ENCODE data around the gene CDRT15.
"Not testable (repeated sequence)": the region's sequence is repeated elsewhere in the genome, so short reads cannot be mapped to it uniquely, and the experiment has no call there.

CDRT15 gene

DNA sequence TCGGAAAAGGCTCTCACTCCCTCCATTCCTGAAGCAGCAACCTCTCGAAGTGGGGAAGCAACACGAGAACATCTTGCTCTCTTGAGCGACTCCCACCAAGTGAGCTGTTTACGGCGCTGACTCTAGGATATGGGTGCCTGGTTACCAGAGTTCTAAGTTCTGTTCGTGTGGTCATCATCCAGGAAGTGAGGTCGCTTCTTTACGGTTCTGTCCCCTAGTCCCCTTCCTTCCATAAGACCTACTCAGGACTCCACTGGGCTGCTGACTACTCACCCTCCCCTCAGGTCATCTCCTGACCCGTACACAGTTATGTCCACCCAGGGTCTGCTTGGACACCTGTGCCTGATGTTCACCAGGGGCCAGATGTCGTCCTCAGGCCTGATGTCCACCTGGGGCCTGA, at the start of gene CDRT15:
Gene CDRT15 (minus strand): TSS at position 101 of the 400 bp plus-strand sequence. CDS start 29 bp downstream, at position 72.
- H3K27ac Mint-ChIP-seq; H3K9me3 Mint-ChIP-seq; ATAC-seq; H3K4me3 Mint-ChIP-seq; H3K36me3 Mint-ChIP-seq; H3K4me1 Mint-ChIP-seq; DNase-seq (ENCODE audit: low spot score in 2 of 2): not testable (repeated sequence)

DNA sequence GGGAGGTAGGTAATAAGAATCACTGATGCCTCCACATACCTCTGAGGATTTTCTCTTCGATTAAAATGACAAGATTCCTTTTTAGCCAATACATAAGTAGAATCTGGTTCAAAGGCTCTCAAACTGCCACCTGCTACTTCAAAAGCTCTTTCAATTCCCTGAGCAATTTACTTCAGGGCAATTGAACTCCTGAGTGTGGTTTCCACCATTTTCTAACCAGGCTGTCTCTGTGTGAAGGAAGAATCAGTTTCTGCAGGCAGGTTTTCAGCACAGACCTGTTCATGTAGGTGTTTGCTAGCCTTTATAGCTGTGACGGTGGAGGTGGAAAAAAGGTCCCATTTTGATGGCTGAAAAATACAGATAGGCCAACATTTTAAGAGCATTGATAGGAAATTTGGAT, 46.1 kb upstream of the CDRT15 start:
- Mint-ChIP-seq H3K27ac (no peak overlapping the region), H3K36me3 (no peaks in the 10 kb centered on the region), H3K9me3 (no peaks in the 10 kb centered on the region), H3K4me3 (no peak overlapping the region), H3K4me1 (no peaks in the 10 kb centered on the region)
- ATAC-seq (no peak), DNase-seq (ENCODE audit: low spot score in 2 of 2) (peak in 1 of 2 donors; percentile 22)

DNA sequence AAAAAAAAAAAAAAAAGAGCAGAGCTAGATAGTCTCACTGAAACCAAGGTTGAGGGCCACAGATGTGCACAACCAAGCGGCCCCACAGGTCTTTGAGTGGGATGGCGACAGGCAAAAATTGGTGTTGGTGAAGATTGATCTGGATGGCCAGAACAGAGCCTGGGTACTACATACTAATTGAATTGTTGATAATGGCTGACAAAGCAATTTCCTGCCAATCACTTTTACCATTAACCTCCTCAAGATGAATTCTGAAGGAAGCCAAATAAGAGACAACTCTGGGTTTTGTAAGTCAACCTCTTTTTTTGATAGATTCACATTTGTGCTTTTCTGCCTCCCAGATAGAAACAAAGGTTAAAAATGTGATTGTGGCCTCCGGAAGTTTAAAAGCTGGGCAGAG, 44.9 kb upstream of the CDRT15 start:
- Mint-ChIP-seq H3K9me3 (no peaks in the 10 kb centered on the region), H3K4me1 (no peaks in the 10 kb centered on the region), H3K36me3 (no peaks in the 10 kb centered on the region), H3K27ac (no peak overlapping the region), H3K4me3 (no peak overlapping the region)
- DNase-seq (ENCODE audit: low spot score in 2 of 2) (no peak), ATAC-seq (no peak)

DNA sequence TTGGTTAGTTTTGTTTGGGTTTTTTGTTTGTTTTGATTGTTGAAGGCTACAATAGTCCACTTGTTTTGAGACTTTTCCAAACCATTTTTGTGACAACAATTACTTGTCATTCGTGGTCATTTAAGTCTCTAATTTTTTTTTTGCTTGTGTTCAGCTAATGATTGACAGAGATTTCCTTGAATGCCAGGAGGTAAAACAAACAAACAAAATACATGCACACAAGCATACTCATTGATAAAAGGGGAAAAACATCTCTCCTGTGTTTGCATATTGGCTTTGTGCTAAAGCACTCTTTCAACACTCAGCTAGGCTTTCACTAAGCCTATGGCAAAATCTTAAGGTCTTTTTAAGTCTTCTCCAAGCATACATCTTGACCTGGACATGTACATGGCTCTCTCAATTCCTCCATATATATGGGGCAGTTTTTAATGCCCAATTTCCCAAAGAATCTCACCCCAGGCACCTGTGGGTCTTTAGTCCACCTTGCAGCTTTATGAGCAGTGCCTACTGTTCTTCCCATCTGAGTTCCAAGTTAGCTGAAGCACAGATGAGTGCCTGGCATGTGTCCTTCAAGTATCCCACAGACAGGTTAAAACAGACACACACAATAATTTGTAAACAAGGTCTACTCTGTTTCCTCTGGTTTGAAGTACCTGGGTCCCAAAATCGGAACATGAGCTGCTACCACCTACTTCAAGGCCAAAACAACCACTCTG, 40.0 kb upstream of the CDRT15 start:
- Mint-ChIP-seq H3K27ac (no peak overlapping the region), H3K36me3 (no peaks in the 10 kb centered on the region), H3K9me3 (peaks cover 3% of the 10 kb centered on the region), H3K4me1 (no peaks in the 10 kb centered on the region), H3K4me3 (no peak overlapping the region)
- no peak for ATAC-seq
- DNase-seq (ENCODE audit: low spot score in 2 of 2), result peak in 1 of 2 donors; percentile 8

DNA sequence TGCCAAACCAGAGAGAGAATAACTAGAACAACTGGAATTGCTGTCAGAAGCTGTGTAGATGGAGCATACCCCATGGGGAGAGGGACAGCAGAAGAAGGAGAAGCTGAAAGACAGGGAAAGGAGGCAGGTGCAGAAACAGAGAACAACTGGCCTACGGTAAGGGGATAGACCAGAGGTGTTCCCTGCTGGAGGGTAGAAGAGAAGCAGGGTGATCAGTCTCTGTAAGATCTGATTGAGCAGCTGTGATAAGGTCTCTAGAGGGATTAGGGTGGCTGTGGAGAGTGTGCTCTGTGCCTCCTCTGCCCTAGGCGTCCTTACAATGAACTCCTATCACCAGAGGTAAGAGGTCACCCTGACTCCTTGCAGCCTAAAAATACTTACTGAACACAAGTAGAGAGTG, 33.8 kb upstream of the CDRT15 start:
- Mint-ChIP-seq H3K9me3 (no peaks in the 10 kb centered on the region), H3K4me3 (no peak overlapping the region), H3K4me1 (no peaks in the 10 kb centered on the region), H3K27ac (no peak overlapping the region), H3K36me3 (no peaks in the 10 kb centered on the region)
- ATAC-seq (no peak), DNase-seq (ENCODE audit: low spot score in 2 of 2) (no peak)

DNA sequence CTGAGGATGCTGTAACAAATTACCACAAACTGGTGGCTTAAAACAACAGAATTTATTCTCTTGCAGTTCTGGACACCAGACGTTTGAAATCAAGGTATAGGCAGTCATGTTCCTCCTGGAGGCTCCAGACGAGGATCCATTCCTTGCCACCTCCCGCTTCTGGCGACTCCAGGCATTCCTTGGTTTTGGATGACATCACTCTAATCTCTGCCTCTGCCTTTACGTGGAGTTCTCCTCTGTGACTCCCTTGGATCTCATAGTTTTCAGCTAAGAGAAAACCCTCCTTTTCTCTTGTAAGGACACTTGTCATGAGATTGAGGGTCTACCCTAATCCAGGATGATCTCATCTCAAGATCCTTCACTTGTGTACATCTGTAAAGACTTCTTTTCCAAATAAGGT, 32.8 kb upstream of the CDRT15 start:
- H3K4me1 Mint-ChIP-seq, result no peaks in the 10 kb centered on the region
- DNase-seq (ENCODE audit: low spot score in 2 of 2) (no peak), ATAC-seq (no peak)
- H3K9me3 Mint-ChIP-seq, result no peaks in the 10 kb centered on the region
- no peak overlapping the region for H3K4me3 Mint-ChIP-seq
- no peak overlapping the region for H3K27ac Mint-ChIP-seq
- no peaks in the 10 kb centered on the region for H3K36me3 Mint-ChIP-seq

DNA sequence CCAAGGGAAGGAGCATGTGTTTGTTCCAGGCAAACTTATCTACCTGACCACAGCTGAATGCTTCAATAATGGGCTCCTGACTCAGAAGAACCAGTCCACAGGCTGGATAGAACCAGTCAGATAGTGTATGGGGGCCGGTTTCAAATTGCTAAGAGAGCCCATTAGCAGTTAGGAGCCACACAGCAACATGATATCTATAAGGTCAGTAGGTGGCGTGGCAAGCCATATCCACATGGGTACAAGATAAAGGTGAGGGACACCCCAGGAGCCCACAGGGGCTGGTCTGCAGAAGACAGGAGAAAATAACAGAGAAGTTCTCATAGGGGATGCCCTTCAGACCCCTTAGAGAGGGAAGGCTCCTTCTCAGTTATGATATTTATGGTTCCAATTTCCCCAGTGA, 31.6 kb upstream of the CDRT15 start:
- no peak for DNase-seq (ENCODE audit: low spot score in 2 of 2)

DNA sequence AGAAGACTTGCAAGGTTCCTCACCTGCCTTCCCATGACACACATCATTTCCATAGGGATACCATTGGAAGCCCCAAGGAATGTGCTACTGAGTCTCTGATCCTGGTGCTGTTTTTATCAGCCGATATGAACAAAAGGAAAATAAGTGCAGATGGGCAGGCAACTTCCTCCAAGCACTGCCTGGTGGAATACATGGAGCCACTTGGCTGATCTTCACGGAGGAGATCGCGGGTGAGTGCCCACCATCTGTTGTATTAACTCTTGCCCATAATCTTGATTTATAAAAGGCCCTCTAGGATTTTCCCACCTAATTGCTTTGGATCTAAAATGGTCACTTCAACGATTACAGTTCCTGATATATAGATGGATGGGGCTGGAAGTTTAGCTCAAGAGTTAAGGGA, 24.7 kb upstream of the CDRT15 start:
- Mint-ChIP-seq H3K4me3 (no peak overlapping the region), H3K9me3 (no peaks in the 10 kb centered on the region), H3K4me1 (no peaks in the 10 kb centered on the region), H3K27ac (no peak overlapping the region), H3K36me3 (no peaks in the 10 kb centered on the region)
- ATAC-seq, result no peak
- DNase-seq (ENCODE audit: low spot score in 2 of 2), result no peak

More for the DNA sequence above, 31.6 kb upstream of the CDRT15 start:
- H3K27ac Mint-ChIP-seq, result no peak overlapping the region
- no peaks in the 10 kb centered on the region for H3K4me1 Mint-ChIP-seq
- no peak overlapping the region for H3K4me3 Mint-ChIP-seq
- H3K36me3 Mint-ChIP-seq, result no peaks in the 10 kb centered on the region
- no peak for ATAC-seq
- no peaks in the 10 kb centered on the region for H3K9me3 Mint-ChIP-seq

DNA sequence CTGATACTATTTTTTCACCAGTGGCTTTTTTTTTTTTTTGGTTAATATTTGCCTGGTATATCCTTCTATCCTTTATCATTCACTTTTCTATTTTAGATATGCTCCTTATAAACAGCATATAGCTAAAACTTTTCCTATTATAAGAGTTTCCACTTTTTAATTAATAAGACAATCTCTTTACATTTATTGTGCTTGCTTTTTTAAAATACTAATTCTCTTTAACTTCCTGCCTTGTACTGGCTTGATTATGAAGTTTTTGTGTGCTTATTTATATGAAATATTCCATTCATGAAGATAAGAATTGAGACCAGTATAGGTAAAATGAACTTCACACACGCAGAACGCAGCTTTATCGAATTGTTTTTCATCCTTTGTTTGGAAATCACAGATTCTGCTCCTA, 9.0 kb upstream of the CDRT15 start:
- no peak overlapping the region for H3K4me3 Mint-ChIP-seq
- H3K27ac Mint-ChIP-seq, result no peak overlapping the region
- no peak for DNase-seq (ENCODE audit: low spot score in 2 of 2)
- no peaks in the 10 kb centered on the region for H3K36me3 Mint-ChIP-seq
- no peaks in the 10 kb centered on the region for H3K4me1 Mint-ChIP-seq
- H3K9me3 Mint-ChIP-seq, result no peaks in the 10 kb centered on the region
- no peak for ATAC-seq

DNA sequence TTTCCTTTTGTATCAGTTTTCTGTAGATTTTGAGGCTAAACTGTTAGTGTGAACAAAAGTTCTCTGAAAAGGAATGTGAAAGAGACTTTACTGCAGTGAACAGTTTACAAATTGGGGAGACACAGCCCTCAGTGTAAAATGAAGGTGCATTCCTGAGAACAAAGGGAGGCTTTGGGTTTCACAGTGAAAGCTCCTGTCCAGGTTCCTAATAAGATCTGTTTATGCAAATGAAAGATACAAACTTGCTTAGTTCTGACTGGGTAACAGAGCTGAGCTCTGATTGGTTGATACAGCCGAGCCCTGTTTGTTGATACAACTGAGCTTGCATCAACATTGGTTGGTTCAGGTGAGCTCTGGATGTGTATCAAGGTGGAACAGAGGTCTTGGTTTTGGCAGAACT, 8.3 kb upstream of the CDRT15 start:
- Mint-ChIP-seq H3K4me3 (no peak overlapping the region), H3K4me1 (no peaks in the 10 kb centered on the region), H3K9me3 (no peaks in the 10 kb centered on the region), H3K36me3 (no peaks in the 10 kb centered on the region), H3K27ac (no peak overlapping the region)
- ATAC-seq (no peak), DNase-seq (ENCODE audit: low spot score in 2 of 2) (no peak)

DNA sequence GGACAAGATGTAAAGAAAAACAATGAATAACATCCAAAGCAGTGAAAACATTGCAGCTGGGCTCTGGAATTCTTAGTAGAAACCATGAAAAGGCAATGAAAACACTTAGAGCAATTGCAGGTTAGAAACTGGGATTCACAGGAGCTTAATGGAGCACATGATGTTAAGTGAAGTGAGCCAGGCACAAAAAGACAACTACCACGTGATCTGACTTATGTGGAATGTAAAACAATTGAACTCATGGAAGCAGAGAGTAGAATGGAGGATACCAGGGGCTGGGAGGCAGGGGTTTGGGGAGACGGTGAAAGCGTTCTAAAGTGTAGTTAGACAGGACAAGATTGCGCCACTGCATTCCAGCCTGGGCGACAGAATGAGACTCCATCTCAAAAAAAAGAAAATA, 2.6 kb upstream of the CDRT15 start:
- H3K9me3 Mint-ChIP-seq; ATAC-seq; H3K4me1 Mint-ChIP-seq; H3K4me3 Mint-ChIP-seq; H3K36me3 Mint-ChIP-seq; H3K27ac Mint-ChIP-seq; DNase-seq (ENCODE audit: low spot score in 2 of 2): not testable (repeated sequence)

DNA sequence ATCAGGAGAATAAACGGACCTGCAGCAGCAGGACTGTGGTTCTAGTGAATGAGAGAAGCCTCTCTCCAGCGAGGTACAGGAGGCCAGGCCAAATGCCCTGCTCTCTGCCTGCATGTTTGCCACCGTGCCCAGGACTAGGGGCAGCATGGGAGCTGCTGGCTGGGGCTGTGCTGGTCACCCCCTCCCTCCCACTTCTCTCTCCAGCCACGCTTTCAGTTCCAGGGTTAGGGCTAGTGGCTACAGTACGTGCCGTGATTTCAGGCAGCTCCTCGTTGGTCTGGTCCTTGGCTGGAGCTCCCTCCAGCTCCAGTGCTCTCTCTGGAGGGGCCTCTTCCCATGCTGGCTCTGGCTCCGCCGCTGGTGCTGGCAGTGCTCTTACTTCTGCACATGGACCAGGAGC, 630 bp downstream of the CDRT15 start:
- peak; percentile 26 for ATAC-seq
- not testable (repeated sequence) for DNase-seq (ENCODE audit: low spot score in 2 of 2); H3K4me3 Mint-ChIP-seq; H3K27ac Mint-ChIP-seq; H3K4me1 Mint-ChIP-seq; H3K9me3 Mint-ChIP-seq; H3K36me3 Mint-ChIP-seq

DNA sequence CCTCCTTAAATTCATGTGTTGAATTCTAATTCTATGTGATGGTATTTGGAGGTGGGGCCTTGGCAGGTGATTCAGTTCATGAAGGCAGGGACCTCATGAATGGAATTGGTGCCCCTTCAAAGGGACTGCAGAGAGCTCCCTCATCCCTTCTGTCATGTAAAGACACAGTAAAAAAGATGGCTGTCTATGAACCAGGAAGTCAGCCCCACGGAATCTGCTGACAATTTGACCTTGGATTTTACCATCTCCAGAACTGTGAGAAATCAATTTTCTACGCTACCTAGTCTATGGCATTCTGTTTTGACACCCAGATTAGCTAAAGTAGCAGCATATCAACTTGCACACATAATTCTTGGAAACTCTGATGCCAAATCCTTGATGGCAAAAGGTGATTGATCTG, 1.6 kb downstream of the CDRT15 start:
- H3K9me3 Mint-ChIP-seq; ATAC-seq; H3K27ac Mint-ChIP-seq; DNase-seq (ENCODE audit: low spot score in 2 of 2); H3K4me3 Mint-ChIP-seq; H3K36me3 Mint-ChIP-seq; H3K4me1 Mint-ChIP-seq: not testable (repeated sequence)

DNA sequence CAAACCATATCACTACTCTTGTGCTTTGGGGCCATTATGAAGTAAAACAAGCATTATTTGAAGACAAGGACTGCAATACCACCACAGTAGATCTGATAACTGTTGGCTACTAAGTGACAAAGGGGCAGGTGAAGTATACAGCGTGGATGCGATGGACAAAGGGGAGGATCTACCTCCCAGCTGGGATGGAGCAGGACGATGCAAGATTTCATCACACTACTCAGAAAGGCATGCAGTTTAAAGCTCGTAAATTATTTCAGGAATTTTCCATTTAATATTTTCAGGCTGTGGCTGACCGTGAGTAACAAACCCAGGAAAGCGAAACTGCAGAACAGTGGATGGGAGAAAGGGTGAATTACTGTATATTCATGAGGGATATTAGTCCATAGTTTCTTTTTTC, 5.5 kb downstream of the CDRT15 start:
- H3K9me3 Mint-ChIP-seq; H3K4me3 Mint-ChIP-seq; ATAC-seq; H3K27ac Mint-ChIP-seq; DNase-seq (ENCODE audit: low spot score in 2 of 2); H3K4me1 Mint-ChIP-seq; H3K36me3 Mint-ChIP-seq: not testable (repeated sequence)

DNA sequence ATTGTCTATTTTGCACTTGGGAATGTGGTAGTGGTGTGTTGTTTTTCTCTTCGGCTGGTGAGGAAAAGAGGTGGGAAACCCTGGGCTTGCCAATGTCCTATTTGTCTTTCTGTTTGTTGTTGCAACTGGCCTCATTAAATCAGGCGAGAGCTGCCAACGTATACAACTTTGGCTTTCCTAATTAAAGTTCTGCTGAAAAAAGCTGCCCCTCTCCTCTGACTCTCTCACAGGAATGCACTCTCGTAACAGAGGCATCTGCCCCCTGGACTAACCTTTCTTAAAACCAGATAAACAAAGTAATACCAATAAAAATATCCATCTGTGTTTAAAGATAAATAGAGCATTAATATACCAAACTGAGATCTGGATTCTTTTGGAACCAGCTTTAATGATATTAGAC, 7.8 kb downstream of the CDRT15 start:
- H3K9me3 Mint-ChIP-seq, result no peaks in the 10 kb centered on the region
- no peak for DNase-seq (ENCODE audit: low spot score in 2 of 2)
- no peak for ATAC-seq
- no peaks in the 10 kb centered on the region for H3K36me3 Mint-ChIP-seq
- H3K4me3 Mint-ChIP-seq, result no peak overlapping the region
- no peaks in the 10 kb centered on the region for H3K4me1 Mint-ChIP-seq
- H3K27ac Mint-ChIP-seq, result no peak overlapping the region

DNA sequence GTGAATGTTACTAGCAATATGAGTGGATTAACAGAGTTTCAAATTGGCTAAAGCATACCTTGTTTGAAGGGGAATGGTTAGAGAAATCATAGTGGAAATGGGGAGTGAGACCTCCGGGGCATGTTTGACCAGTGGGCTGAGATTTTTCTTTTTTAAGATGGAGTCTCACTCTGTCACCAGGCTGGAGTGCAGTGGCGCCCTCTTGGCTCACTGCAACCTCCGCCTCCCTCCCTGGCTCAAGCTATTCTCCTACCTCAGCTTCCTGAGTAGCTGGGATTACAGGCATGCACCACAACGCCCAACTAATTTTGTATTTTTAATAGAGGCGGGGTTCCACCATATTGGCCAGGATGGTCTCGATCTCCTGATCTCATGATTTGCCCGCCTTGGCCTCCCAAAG, 9.6 kb downstream of the CDRT15 start:
- DNase-seq (ENCODE audit: low spot score in 2 of 2), result no peak
- Mint-ChIP-seq H3K4me3 (no peak overlapping the region), H3K27ac (no peak overlapping the region), H3K4me1 (no peaks in the 10 kb centered on the region), H3K9me3 (no peaks in the 10 kb centered on the region), H3K36me3 (no peaks in the 10 kb centered on the region)
- no peak for ATAC-seq

Data from stimulated activated effector memory CD8-positive, alpha-beta T cell treated with anti-CD3 and anti-CD28 coated beads, Interleukin-12 subunit alpha, Interleukin-12 subunit beta, amount 100 ng/mL, for 72 hours (primary cell).